ENCODE measurements around the gene TBC1D16.

TBC1D16 gene

GRCh38 chr17:80033840-80034239, 1.8 kb downstream of the TBC1D16 start:
- Histone ChIP-seq H3K9ac (ENCODE audit: low read depth, low read length) (no peak overlapping the region), H3K79me2 (ENCODE audit: insufficient read depth, low read length) (no peaks in the 10 kb centered on the region), H3K4me1 (ENCODE audit: insufficient read depth, low read length) (peaks cover 36% of the 10 kb centered on the region), H3K9me3 (ENCODE audit: insufficient read depth, low read length, severe bottlenecking) (no peaks in the 10 kb centered on the region), H3K4me3 (ENCODE audit: low read depth in 1 of 2, low read length in 2 of 2) (no peak overlapping the region), H4K20me1 (ENCODE audit: insufficient read depth, low read length) (0 out of 2 replicates have a peak, but pooled peaks cover 10% of the 10 kb centered on the region), H3K27ac (ENCODE audit: low read length) (no peak overlapping the region), H3K36me3 (ENCODE audit: insufficient read depth, low read length) (no peaks in the 10 kb centered on the region), H3K27me3 (ENCODE audit: insufficient read depth, low read length, poor library complexity) (peaks cover 19% of the 10 kb centered on the region), H3K4me2 (ENCODE audit: insufficient read depth, low read length) (no peak overlapping the region), H2AFZ (ENCODE audit: low read depth, low read length) (no peak overlapping the region)
- TF ChIP-seq CTCF (IDR thresholded peaks at IDR 0.05; ENCODE audit: borderline replicate concordance, extremely low read depth, low read length, poor library complexity, severe bottlenecking) (no peak), EZH2 (IDR thresholded peaks at IDR 0.05; ENCODE audit: borderline replicate concordance, low read depth, low read length, severe bottlenecking) (no peak)
- DNase-seq (no peak), ATAC-seq (ENCODE audit: insufficient read depth, low read depth) (no peak)

GRCh38 chr17:80032614-80033171, 3.0 kb downstream of the TBC1D16 start:
- Histone ChIP-seq H4K20me1 (ENCODE audit: insufficient read depth, low read length) (0 out of 2 replicates have a peak, but pooled peaks cover 10% of the 10 kb centered on the region), H3K4me1 (ENCODE audit: insufficient read depth, low read length) (peaks cover 39% of the 10 kb centered on the region)

GRCh38 chr17:80031691-80032430, 3.8 kb downstream of the TBC1D16 start:
- peaks cover 34% of the 10 kb centered on the region for H3K4me1 ChIP-seq (ENCODE audit: insufficient read depth, low read length)
- H3K79me2 ChIP-seq (ENCODE audit: insufficient read depth, low read length), result no peaks in the 10 kb centered on the region
- H3K9me3 ChIP-seq (ENCODE audit: insufficient read depth, low read length, severe bottlenecking), result no peaks in the 10 kb centered on the region
- TF ChIP-seq CTCF (IDR thresholded peaks at IDR 0.05; ENCODE audit: borderline replicate concordance, extremely low read depth, low read length, poor library complexity, severe bottlenecking) (no peak), EZH2 (IDR thresholded peaks at IDR 0.05; ENCODE audit: borderline replicate concordance, low read depth, low read length, severe bottlenecking) (no peak)
- H3K9ac ChIP-seq (ENCODE audit: low read depth, low read length), result no peak overlapping the region
- no peak overlapping the region for H2AFZ ChIP-seq (ENCODE audit: low read depth, low read length)
- H3K36me3 ChIP-seq (ENCODE audit: insufficient read depth, low read length), result no peaks in the 10 kb centered on the region
- 0 out of 2 replicates have a peak, but pooled peaks cover 10% of the 10 kb centered on the region for H4K20me1 ChIP-seq (ENCODE audit: insufficient read depth, low read length)
- H3K27me3 ChIP-seq (ENCODE audit: insufficient read depth, low read length, poor library complexity), result peaks cover 13% of the 10 kb centered on the region
- DNase-seq, result no peak
- H3K27ac ChIP-seq (ENCODE audit: low read length), result no peak overlapping the region
- no peak for ATAC-seq (ENCODE audit: insufficient read depth, low read depth)
- H3K4me3 ChIP-seq (ENCODE audit: low read depth in 1 of 2, low read length in 2 of 2), result no peak overlapping the region
- H3K4me2 ChIP-seq (ENCODE audit: insufficient read depth, low read length), result no peak overlapping the region

More at GRCh38 chr17:80032614-80033171, 3.0 kb downstream of the TBC1D16 start:
- Histone ChIP-seq H2AFZ (ENCODE audit: low read depth, low read length) (no peak overlapping the region), H3K27me3 (ENCODE audit: insufficient read depth, low read length, poor library complexity) (peaks cover 16% of the 10 kb centered on the region), H3K27ac (ENCODE audit: low read length) (no peak overlapping the region), H3K4me3 (ENCODE audit: low read depth in 1 of 2, low read length in 2 of 2) (no peak overlapping the region), H3K9me3 (ENCODE audit: insufficient read depth, low read length, severe bottlenecking) (no peaks in the 10 kb centered on the region), H3K4me2 (ENCODE audit: insufficient read depth, low read length) (no peak overlapping the region), H3K9ac (ENCODE audit: low read depth, low read length) (no peak overlapping the region), H3K79me2 (ENCODE audit: insufficient read depth, low read length) (no peaks in the 10 kb centered on the region), H3K36me3 (ENCODE audit: insufficient read depth, low read length) (no peaks in the 10 kb centered on the region)
- DNase-seq, result no peak
- ATAC-seq (ENCODE audit: insufficient read depth, low read depth), result no peak
- TF ChIP-seq CTCF (IDR thresholded peaks at IDR 0.05; ENCODE audit: borderline replicate concordance, extremely low read depth, low read length, poor library complexity, severe bottlenecking), result no peak
- TF ChIP-seq EZH2 (IDR thresholded peaks at IDR 0.05; ENCODE audit: borderline replicate concordance, low read depth, low read length, severe bottlenecking), result no peak
